HepG2 (cell line): ENCODE data around the gene ZNF101.
"Not testable (repeated sequence)": the region's sequence is repeated elsewhere in the genome, so short reads cannot be mapped to it uniquely, and the experiment has no call there.

Experiments used
- NR2C2 ChIP-seq: sonication (generic); formaldehyde crosslinking; IDR thresholded peaks from 2 replicates; pipeline ENCODE4 v1.4.0; 2020; ENCODE audit warnings: missing genetic modification reagents, mild to moderate bottlenecking, moderate library complexity, borderline replicate concordance
- TAF1 ChIP-seq: sonication (generic); formaldehyde crosslinking; IDR thresholded peaks from 2 replicates; pipeline ENCODE4 v1.4.0; 2020; ENCODE audit warnings: missing genetic modification reagents
- TCF12 ChIP-seq, 2 experiments: fragments of 450-650 bp in 1 of 2; sonication (generic) in 1 of 2; formaldehyde crosslinking in 1 of 2; IDR thresholded peaks; 2 replicates each; pipeline versions ENCODE4 v1.6.1 to v1.8.0; 2017 to 2022; ENCODE audit warnings: antibody characterized with exemption in 1 of 2, mild to moderate bottlenecking in 1 of 2, missing genetic modification reagents in 1 of 2, moderate library complexity in 1 of 2
- TF ChIP-seq, protein P1 (sequence below): sonication (generic); formaldehyde crosslinking; IDR thresholded peaks from 2 replicates; pipeline ENCODE4 v1.5.0; 2020; ENCODE audit warnings: mild to moderate bottlenecking, missing genetic modification reagents, moderate library complexity

DNA sequence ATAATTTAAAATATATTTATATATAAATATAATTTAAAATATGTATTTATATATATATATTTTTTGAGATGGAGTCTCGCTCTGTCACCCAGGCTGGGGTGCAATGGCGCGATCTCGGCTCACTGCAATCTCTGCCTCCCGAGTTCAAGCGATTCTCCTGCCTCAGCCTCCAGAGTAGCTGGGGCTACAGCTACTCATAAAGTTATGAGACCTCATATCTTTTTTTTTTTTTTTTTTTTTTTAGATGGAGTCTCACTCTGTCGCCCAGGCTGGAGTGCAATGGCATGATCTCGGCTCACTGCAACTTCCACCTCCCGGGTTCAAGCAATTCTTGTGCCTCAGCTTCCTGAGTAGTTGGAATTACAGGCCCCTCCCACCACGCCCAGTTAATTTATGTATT is 20.4 kb downstream of the ZNF101 start:
- TF ChIP-seq TCF12 (IDR thresholded peaks at IDR 0.05); TCF12 (CRISPR knock-in tag; IDR thresholded peaks at IDR 0.05); NR2C2 (CRISPR knock-in tag); TAF1 (CRISPR knock-in tag): not testable (repeated sequence)
- TF ChIP-seq, protein P1, sequence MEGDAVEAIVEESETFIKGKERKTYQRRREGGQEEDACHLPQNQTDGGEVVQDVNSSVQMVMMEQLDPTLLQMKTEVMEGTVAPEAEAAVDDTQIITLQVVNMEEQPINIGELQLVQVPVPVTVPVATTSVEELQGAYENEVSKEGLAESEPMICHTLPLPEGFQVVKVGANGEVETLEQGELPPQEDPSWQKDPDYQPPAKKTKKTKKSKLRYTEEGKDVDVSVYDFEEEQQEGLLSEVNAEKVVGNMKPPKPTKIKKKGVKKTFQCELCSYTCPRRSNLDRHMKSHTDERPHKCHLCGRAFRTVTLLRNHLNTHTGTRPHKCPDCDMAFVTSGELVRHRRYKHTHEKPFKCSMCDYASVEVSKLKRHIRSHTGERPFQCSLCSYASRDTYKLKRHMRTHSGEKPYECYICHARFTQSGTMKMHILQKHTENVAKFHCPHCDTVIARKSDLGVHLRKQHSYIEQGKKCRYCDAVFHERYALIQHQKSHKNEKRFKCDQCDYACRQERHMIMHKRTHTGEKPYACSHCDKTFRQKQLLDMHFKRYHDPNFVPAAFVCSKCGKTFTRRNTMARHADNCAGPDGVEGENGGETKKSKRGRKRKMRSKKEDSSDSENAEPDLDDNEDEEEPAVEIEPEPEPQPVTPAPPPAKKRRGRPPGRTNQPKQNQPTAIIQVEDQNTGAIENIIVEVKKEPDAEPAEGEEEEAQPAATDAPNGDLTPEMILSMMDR, result not testable (repeated sequence)
